H1 (cell line): Measurements from ENCODE around the gene URAD. TPM values are rescaled to one million over a fixed set of nuclear protein-coding genes. Genes with fewer than 3 reads are reported as not detected.

Experiments used
- CTCF ChIA-PET: fragments of 300-600 bp; sonication (Branson Sonifier 250); formaldehyde crosslinking; loops from one replicate; lab custom pipeline; 2021; ENCODE audit not compliant: partially characterized antibody; lab: Charles Lee
- POLR2A ChIA-PET: fragments of 300-600 bp; sonication (Branson Sonifier 250); formaldehyde crosslinking; loops from one replicate; lab custom pipeline; 2021; ENCODE audit warnings: inconsistent platforms; ENCODE audit not compliant: partially characterized antibody; lab: Charles Lee
- DNase-seq, 2 experiments: peaks; one replicate each; pipeline versions ENCODE4 v3.0.0 to v3.0.0-alpha.2; 2010 to 2022; ENCODE audit warnings: low spot score in 2 of 2, low read depth in 1 of 2, mixed read lengths in 1 of 2
- FAIRE-seq: peaks from 2 replicates; lab custom pipeline; 2011; peaks lifted over from hg19 to GRCh38; lab: Jason Lieb, UNC
- H2AFZ ChIP-seq: 2 replicates; pipeline ENCODE4 v1.8.1; 2012; ENCODE audit warnings: low read length, inconsistent platforms
- H2AK5ac ChIP-seq: 2 replicates; pipeline ENCODE4 v1.6.1; 2013; ENCODE audit warnings: low read depth, low read length
- H2BK120ac ChIP-seq: replicated peaks from 2 replicates; pipeline ENCODE3; 2013; ENCODE audit warnings: low read depth, low read length, inconsistent platforms
- H2BK12ac ChIP-seq: 2 replicates; pipeline ENCODE4 v1.6.1; 2013; ENCODE audit warnings: low read depth, low read length
- H2BK15ac ChIP-seq: 2 replicates; pipeline ENCODE4 v1.6.1; 2013; ENCODE audit warnings: low read length
- H2BK20ac ChIP-seq: 2 replicates; pipeline ENCODE4 v1.6.1; 2013; ENCODE audit warnings: low read length
- H2BK5ac ChIP-seq: 2 replicates; pipeline ENCODE4 v1.6.1; 2013; ENCODE audit warnings: low read depth, low read length
- H3K14ac ChIP-seq: 2 replicates; pipeline ENCODE4 v1.6.1; 2013; ENCODE audit warnings: inconsistent platforms; ENCODE audit not compliant: insufficient read length
- H3K18ac ChIP-seq: 2 replicates; pipeline ENCODE4 v1.6.1; 2013; ENCODE audit warnings: low read length; ENCODE audit errors: extremely low read depth
- H3K23ac ChIP-seq: 2 replicates; pipeline ENCODE4 v1.6.1; 2013; ENCODE audit warnings: inconsistent platforms; ENCODE audit not compliant: insufficient read length
- H3K23me2 ChIP-seq: 2 replicates; pipeline ENCODE4 v1.6.1; 2013; ENCODE audit warnings: low read depth, low read length
- H3K27ac ChIP-seq: 2 replicates; pipeline ENCODE4 v1.6.1; 2011; ENCODE audit warnings: low read depth, low read length, inconsistent platforms
- H3K27me3 ChIP-seq, 4 experiments: replicated peaks in 1 of 4; 1 replicate in 1 of 4; 2 replicates in 3 of 4; pipeline versions ENCODE4 v1.6.1 to v1.8.1; 2011 to 2013; ENCODE audit warnings: low read length in 3 of 4, mild to moderate bottlenecking in 3 of 4, inconsistent platforms in 2 of 4, mixed read lengths in 2 of 4, moderate library complexity in 1 of 4; ENCODE audit not compliant: control insufficient read depth in 3 of 4, insufficient read depth in 3 of 4; ENCODE audit errors: extremely low read depth in 1 of 4
- H3K36me3 ChIP-seq, 4 experiments: 2 replicates each; pipeline versions ENCODE4 v1.6.1 to v1.8.1; 2011 to 2013; ENCODE audit warnings: mild to moderate bottlenecking in 4 of 4, low read length in 3 of 4, moderate library complexity in 2 of 4, control low read depth in 1 of 4, inconsistent platforms in 1 of 4; ENCODE audit not compliant: insufficient read depth in 4 of 4, control insufficient read depth in 2 of 4
- H3K4ac ChIP-seq: replicated peaks from 2 replicates; pipeline ENCODE3; 2013; ENCODE audit warnings: low read length, low read depth, mixed read lengths, inconsistent platforms; ENCODE audit not compliant: insufficient read length
- H3K4me1 ChIP-seq, 4 experiments: replicated peaks in 1 of 4; 1 replicate in 1 of 4; 2 replicates in 3 of 4; pipeline versions ENCODE4 v1.6.1 to v1.8.1; 2011 to 2013; ENCODE audit warnings: low read length in 3 of 4, inconsistent platforms in 2 of 4, mixed read lengths in 1 of 4; ENCODE audit not compliant: insufficient read depth in 4 of 4, control insufficient read depth in 3 of 4
- H3K4me2 ChIP-seq, 2 experiments: 2 replicates each; pipeline versions ENCODE4 v1.6.1 to v1.8.1; 2011 to 2013; ENCODE audit warnings: low read depth in 2 of 2, low read length in 2 of 2, control low read depth in 1 of 2, inconsistent platforms in 1 of 2, mild to moderate bottlenecking in 1 of 2; ENCODE audit not compliant: insufficient read depth in 1 of 2
- H3K4me3 ChIP-seq, 4 experiments: fragments of 200-600, 300-600 bp in 1 of 4; sonication (generic), shearing (Covaris generic), sonication (Bioruptor Twin) in 1 of 4; 2 replicates each; pipeline versions ENCODE4 v1.5.1 to v1.8.1; 2011 to 2016; ENCODE audit warnings: low read length in 4 of 4, low read depth in 3 of 4, control low read depth in 2 of 4, inconsistent platforms in 2 of 4, mild to moderate bottlenecking in 2 of 4, mixed read lengths in 1 of 4, moderate library complexity in 1 of 4; ENCODE audit not compliant: insufficient read depth in 2 of 4; ENCODE audit errors: extremely low read depth in 1 of 4
- H3K56ac ChIP-seq: replicated peaks from 2 replicates; pipeline ENCODE3; 2013; ENCODE audit warnings: low read depth, mild to moderate bottlenecking, mixed read lengths, low read length, inconsistent platforms; ENCODE audit not compliant: insufficient read length
- H3K79me1 ChIP-seq: 2 replicates; pipeline ENCODE4 v1.6.1; 2013; ENCODE audit warnings: low read depth, low read length, control low read depth
- H3K79me2 ChIP-seq, 2 experiments: 2 replicates each; pipeline versions ENCODE4 v1.6.1 to v1.8.1; 2012 to 2013; ENCODE audit warnings: low read length in 2 of 2, mild to moderate bottlenecking in 2 of 2, inconsistent platforms in 1 of 2; ENCODE audit not compliant: insufficient read depth in 2 of 2, control insufficient read depth in 1 of 2
- H3K9ac ChIP-seq, 4 experiments: replicated peaks in 1 of 4; 1 replicate in 1 of 4; 2 replicates in 3 of 4; pipeline versions ENCODE4 v1.6.1 to v1.8.1; 2011 to 2013; ENCODE audit warnings: low read depth in 3 of 4, low read length in 3 of 4, control low read depth in 2 of 4, mild to moderate bottlenecking in 2 of 4, moderate library complexity in 2 of 4, inconsistent platforms in 1 of 4; ENCODE audit errors: extremely low read depth in 1 of 4
- H3K9me3 ChIP-seq, 2 experiments: 2 replicates each; pipeline versions ENCODE4 v1.6.1 to v1.8.1; 2012 to 2013; ENCODE audit warnings: mild to moderate bottlenecking in 2 of 2, moderate library complexity in 2 of 2, control low read depth in 1 of 2, inconsistent platforms in 1 of 2, low read depth in 1 of 2, low read length in 1 of 2, mixed read lengths in 1 of 2; ENCODE audit not compliant: insufficient read depth in 2 of 2
- H4K20me1 ChIP-seq, 2 experiments: replicated peaks in 1 of 2; 2 replicates each; pipeline versions ENCODE3 to v1.8.1; 2011 to 2013; ENCODE audit warnings: inconsistent platforms in 2 of 2, low read length in 2 of 2, mild to moderate bottlenecking in 1 of 2; ENCODE audit not compliant: insufficient read depth in 2 of 2, control insufficient read depth in 1 of 2
- H4K5ac ChIP-seq: 2 replicates; pipeline ENCODE4 v1.6.1; 2013; ENCODE audit warnings: low read length, low read depth, mixed read lengths, inconsistent platforms; ENCODE audit not compliant: insufficient read length
- H4K8ac ChIP-seq: 2 replicates; pipeline ENCODE4 v1.8.0; 2013; ENCODE audit warnings: mild to moderate bottlenecking, moderate library complexity, low read length, inconsistent platforms; ENCODE audit not compliant: insufficient read depth; ENCODE audit errors: extremely low read depth
- H4K91ac ChIP-seq: replicated peaks from 2 replicates; pipeline ENCODE3; 2013; ENCODE audit warnings: low read length, mixed read lengths, inconsistent platforms; ENCODE audit not compliant: insufficient read length
- CHD1 ChIP-seq: IDR thresholded peaks from 2 replicates; pipeline ENCODE4 v1.6.1; 2012; ENCODE audit warnings: low read depth, low read length, improper control_type of control experiment
- HDAC6 ChIP-seq: IDR thresholded peaks from one replicate; pipeline ENCODE4 v1.7.1; 2012; ENCODE audit warnings: low read depth, mild to moderate bottlenecking, inconsistent platforms, low read length, moderate library complexity
- JUN ChIP-seq: IDR thresholded peaks from 2 replicates; pipeline ENCODE4 v1.6.1; 2011; ENCODE audit warnings: low read depth, mild to moderate bottlenecking, improper control_type of control experiment, low read length
- ZNF274 ChIP-seq: IDR thresholded peaks from 2 replicates; pipeline ENCODE4 v1.7.0; 2012; ENCODE audit warnings: low read length, borderline replicate concordance; ENCODE audit errors: extremely low read depth
- WGBS, 2 experiments: shearing (Covaris generic) in 1 of 2; methylation state at CpG; one replicate each; pipeline versions ENCODE4 v1.1.6 to v1.1.7; 2013 to 2015; ENCODE audit warnings: low lambda C conversion rate in 2 of 2, mixed read lengths in 2 of 2, inconsistent platforms in 1 of 2, low coverage in 1 of 2, missing lambda C conversion rate in 1 of 2; ENCODE audit not compliant: insufficient replicate concordance in 2 of 2, insufficient coverage in 1 of 2, insufficient read length in 1 of 2; ENCODE audit errors: extremely low coverage in 1 of 2, missing lambda C conversion rate in 1 of 2; 5-methylcytosine and 5-hydroxymethylcytosine counted together
- polyA plus RNA-seq, 7 experiments: library from polyadenylated mRNA; depleted of rRNA in 3 of 7; stranded (reverse) in 5 of 7; unstranded in 2 of 7; fragments of >200 nt in 5 of 7; fragments of 200-250 nt in 2 of 7; gene quantifications; 1 replicate in 5 of 7; 2 replicates in 1 of 7; 4 replicates in 1 of 7; pipeline versions ENCODE4 v1.2.1 to v1.2.3, GENCODE V29; 2011 to 2013; ENCODE audit warnings: missing spikeins in 2 of 7, mixed read lengths in 2 of 7
- total RNA-seq: library from RNA; stranded (reverse); fragmentation: NEBNext Ultra II Directional; extraction: Animal tissue kit (Norgen Biotek cat#: 25700); gene quantifications from 2 replicates; pipeline ENCODE4 v1.2.1, GENCODE V29; 2021
- TF ChIP-seq, protein P1 (sequence below): IDR thresholded peaks from 2 replicates; pipeline ENCODE4 v1.6.1; 2012; ENCODE audit warnings: inconsistent platforms

URAD gene
- total and polyA plus RNA-seq, 2 of the 8 experiments (the other 6 are each of a cell fraction or from before 2014, with no cell fraction given): not detected

DNA sequence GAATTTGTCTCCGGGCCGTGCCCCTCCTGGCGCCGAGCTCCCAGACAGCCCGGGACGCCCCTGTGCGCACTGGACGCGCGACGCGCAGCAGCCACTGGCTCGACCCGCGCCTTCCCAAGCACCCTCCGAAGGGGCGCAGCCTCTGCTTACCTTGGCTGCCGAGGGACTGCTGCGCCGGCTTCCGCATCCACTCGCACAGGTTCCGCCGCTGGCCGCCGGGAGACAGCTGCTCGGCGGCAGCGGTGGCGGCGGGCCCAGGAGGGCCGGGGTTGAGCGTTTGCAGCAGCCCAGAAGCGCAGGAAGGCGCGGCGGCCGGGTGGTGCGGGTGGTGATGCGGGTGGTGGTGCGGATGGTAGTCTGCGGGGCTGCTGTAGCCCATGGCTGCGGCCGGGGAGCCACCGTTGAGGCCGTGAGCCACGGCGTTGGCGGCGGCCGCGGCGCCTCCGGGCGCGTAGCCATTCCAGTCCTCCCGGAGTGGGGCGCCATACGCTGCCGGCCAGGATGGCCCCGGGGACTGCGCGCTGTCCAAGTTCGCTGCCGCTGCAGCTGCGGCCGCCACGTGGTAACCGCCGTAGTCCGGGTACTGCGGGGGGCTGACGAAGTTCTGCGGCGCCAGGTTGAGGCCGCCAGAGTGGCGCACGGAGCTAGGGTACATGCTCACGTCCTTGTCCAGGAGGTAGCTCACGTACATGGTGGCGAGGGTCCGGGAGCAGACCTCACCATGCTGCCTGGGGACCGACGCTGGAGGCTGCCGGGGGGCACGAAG, 20.0 kb downstream of the URAD start:
- Histone ChIP-seq H3K4me3 (peak overlapping the region; percentile 19 to 51 (median 30); a peak in 6 of 8 replicates), H3K4me1 (peaks cover 8 to 61% (median 38%) of the 10 kb centered on the region in 4 experiments)
- TF ChIP-seq, protein P1, sequence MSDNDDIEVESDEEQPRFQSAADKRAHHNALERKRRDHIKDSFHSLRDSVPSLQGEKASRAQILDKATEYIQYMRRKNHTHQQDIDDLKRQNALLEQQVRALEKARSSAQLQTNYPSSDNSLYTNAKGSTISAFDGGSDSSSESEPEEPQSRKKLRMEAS: peak; percentile 93
- TF ChIP-seq CHD1 (no peak), ZNF274 (no peak), JUN (no peak), HDAC6 (no peak)

More for the DNA sequence above, 20.0 kb downstream of the URAD start:
- ChIA-PET CTCF (interaction anchor here (0.9 to 19.7 kb wide), 7 partner anchors 9 to 198 kb away, joined by 3 to 283 read pairs (median 7); partner anchors contain the start of genes CDX2 and URAD), POLR2A (interaction anchor here (1.1 to 5.6 kb wide), 5 partner anchors 8 to 172 kb away, joined by 3 to 31 read pairs (median 5); no protein-coding TSS in a partner anchor)
- Histone ChIP-seq H2BK12ac (peak overlapping the region; percentile 99), H3K27ac (no peak overlapping the region), H2BK120ac (no peak overlapping the region), H4K8ac (peak overlapping the region; percentile 81; the same call in 1 of the 2 replicates), H3K9ac (no peak overlapping the region), H3K14ac (no peak overlapping the region), H2BK15ac (no peak overlapping the region; the same call in 1 of the 2 replicates), H3K4me2 (peak overlapping the region; percentile 65 to 83), H3K18ac (peak overlapping the region; percentile 81; the same call in 1 of the 2 replicates), H4K20me1 (peaks cover 20 to 39% of the 10 kb centered on the region in 2 experiments), H2AFZ (no peak overlapping the region), H2BK5ac (peak overlapping the region; percentile 28; the same call in 1 of the 2 replicates), H3K23ac (no peak overlapping the region), H3K23me2 (peaks cover 5% of the 10 kb centered on the region; the same call in 1 of the 2 replicates), H3K4ac (no peak overlapping the region), H3K79me2 (no peaks in the 10 kb centered on the region), H4K91ac (peak overlapping the region; percentile 36), H3K56ac (no peak overlapping the region), H2AK5ac (no peak overlapping the region), H2BK20ac (peak overlapping the region; percentile 80; the same call in 1 of the 2 replicates), H4K5ac (no peak overlapping the region), H3K36me3 (peaks cover 0 to 12% (median 0%) of the 10 kb centered on the region in 4 experiments; a peak in 1 of 8 replicates), H3K27me3 (peaks cover 95 to 100% (median 98%) of the 10 kb centered on the region in 4 experiments), H3K79me1 (no peaks in the 10 kb centered on the region), H3K9me3 (no peaks in the 10 kb centered on the region)
- FAIRE-seq: no peak
- DNase-seq: peak in 1 of 2 experiments; percentile 82
- 2% methylated on average over 80 of the region's 86 CpGs; no CpG with 5 or more reads in 1 of the 2 experiments for WGBS, 2 experiments
